Subcutaneous adipose tissue (tissue), 4 donors: ENCODE measurements around the gene GVQW3. TPM values are rescaled to one million over a fixed set of nuclear protein-coding genes. Genes with fewer than 3 reads are reported as not detected.

ENCODE experiments used
- total RNA-seq, 4 donors: library from RNA; depleted of rRNA; stranded (reverse); fragments of >200 nt; gene quantifications; one replicate each; pipeline ENCODE4 v1.1.0, GENCODE V29; 2016
- TF ChIP-seq, protein P1 (sequence below): fragments of 450-650 bp; IDR thresholded peaks from one replicate; pipeline ENCODE4 v1.5.1; 2016; ENCODE audit warnings: low read depth, mild to moderate bottlenecking, control low read depth, antibody characterized with exemption, moderate library complexity

Gene GVQW3
- total RNA-seq, 4 donors from 2014 or later: 0.49 to 1.7 (median 1.2) TPM

GRCh38 chr11:76424379-76424778 is 43.3 kb downstream of the GVQW3 start:
- TF ChIP-seq, protein P1, sequence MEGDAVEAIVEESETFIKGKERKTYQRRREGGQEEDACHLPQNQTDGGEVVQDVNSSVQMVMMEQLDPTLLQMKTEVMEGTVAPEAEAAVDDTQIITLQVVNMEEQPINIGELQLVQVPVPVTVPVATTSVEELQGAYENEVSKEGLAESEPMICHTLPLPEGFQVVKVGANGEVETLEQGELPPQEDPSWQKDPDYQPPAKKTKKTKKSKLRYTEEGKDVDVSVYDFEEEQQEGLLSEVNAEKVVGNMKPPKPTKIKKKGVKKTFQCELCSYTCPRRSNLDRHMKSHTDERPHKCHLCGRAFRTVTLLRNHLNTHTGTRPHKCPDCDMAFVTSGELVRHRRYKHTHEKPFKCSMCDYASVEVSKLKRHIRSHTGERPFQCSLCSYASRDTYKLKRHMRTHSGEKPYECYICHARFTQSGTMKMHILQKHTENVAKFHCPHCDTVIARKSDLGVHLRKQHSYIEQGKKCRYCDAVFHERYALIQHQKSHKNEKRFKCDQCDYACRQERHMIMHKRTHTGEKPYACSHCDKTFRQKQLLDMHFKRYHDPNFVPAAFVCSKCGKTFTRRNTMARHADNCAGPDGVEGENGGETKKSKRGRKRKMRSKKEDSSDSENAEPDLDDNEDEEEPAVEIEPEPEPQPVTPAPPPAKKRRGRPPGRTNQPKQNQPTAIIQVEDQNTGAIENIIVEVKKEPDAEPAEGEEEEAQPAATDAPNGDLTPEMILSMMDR: no peak

DNA sequence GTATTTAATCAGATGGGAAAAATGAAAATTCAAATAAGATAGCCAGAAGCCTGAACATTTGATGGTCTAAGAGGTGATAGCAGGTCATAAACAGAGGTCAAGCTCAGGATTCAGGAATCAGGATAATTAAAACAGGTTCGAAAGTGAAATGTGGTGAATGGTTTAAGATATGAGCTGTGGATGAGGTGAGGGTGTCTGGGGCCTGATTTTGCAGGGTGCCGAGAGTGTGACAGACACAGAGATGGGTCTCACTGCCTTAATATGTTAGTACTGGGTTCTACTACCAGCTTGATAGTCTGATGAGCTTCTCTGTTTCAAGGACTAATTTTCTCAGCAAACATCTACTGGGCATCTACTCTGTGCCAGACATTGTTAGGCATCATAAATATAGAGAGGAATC is 43.8 kb downstream of the GVQW3 start:
- TF ChIP-seq, protein P1: no peak

GRCh38 chr11:76426660-76427059 is 45.5 kb downstream of the GVQW3 start:
- TF ChIP-seq, protein P1: no peak

GRCh38 chr11:76436020-76436419 is 54.9 kb downstream of the GVQW3 start:
- TF ChIP-seq, protein P1: no peak

- TF ChIP-seq, protein P1: no peak
Measured at GRCh38 chr11:76443268-76443980, 62.3 kb downstream of the GVQW3 start.

GRCh38 chr11:76444065-76444383 is 62.9 kb downstream of the GVQW3 start:
- TF ChIP-seq, protein P1: no peak

GRCh38 chr11:76444384-76445120 is 63.4 kb downstream of the GVQW3 start, which contains the start of gene EMSY:
Gene EMSY (plus strand): TSS chr11:76445018. CDS start chr11:76446939, 1,921 bp downstream.
- TF ChIP-seq, protein P1: no peak
